GM18868 (cell line): ENCODE results near the gene COQ9.
"Not testable (repeated sequence)": the region's sequence is repeated elsewhere in the genome, so short reads cannot be mapped to it uniquely, and the experiment has no call there.

Source experiments
- ATAC-seq: cut with Tn5 transposase; IDR thresholded peaks from one replicate; pipeline ENCODE4 v1.9.1; 2021; ENCODE audit warnings: mild to moderate bottlenecking, moderate library complexity; ENCODE audit not compliant: unreplicated experiment

Gene COQ9, protein sequence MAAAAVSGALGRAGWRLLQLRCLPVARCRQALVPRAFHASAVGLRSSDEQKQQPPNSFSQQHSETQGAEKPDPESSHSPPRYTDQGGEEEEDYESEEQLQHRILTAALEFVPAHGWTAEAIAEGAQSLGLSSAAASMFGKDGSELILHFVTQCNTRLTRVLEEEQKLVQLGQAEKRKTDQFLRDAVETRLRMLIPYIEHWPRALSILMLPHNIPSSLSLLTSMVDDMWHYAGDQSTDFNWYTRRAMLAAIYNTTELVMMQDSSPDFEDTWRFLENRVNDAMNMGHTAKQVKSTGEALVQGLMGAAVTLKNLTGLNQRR

GRCh38 chr16:57447186-57447962 is at the start of gene COQ9, which contains the start of gene CIAPIN1:
COQ9 (plus strand) TSS chr16:57447479; CDS start chr16:57447506, 27 bp downstream.
CIAPIN1 (minus strand) TSS chr16:57447385; CDS start chr16:57440928, 6,457 bp downstream.
- peak; percentile 99 for ATAC-seq

- ATAC-seq, result not testable (repeated sequence)
Observed at GRCh38 chr16:57397493-57397892, 49.8 kb upstream of the COQ9 start.

- no peak for ATAC-seq
Observed at GRCh38 chr16:57401943-57402640, 45.2 kb upstream of the COQ9 start.

DNA sequence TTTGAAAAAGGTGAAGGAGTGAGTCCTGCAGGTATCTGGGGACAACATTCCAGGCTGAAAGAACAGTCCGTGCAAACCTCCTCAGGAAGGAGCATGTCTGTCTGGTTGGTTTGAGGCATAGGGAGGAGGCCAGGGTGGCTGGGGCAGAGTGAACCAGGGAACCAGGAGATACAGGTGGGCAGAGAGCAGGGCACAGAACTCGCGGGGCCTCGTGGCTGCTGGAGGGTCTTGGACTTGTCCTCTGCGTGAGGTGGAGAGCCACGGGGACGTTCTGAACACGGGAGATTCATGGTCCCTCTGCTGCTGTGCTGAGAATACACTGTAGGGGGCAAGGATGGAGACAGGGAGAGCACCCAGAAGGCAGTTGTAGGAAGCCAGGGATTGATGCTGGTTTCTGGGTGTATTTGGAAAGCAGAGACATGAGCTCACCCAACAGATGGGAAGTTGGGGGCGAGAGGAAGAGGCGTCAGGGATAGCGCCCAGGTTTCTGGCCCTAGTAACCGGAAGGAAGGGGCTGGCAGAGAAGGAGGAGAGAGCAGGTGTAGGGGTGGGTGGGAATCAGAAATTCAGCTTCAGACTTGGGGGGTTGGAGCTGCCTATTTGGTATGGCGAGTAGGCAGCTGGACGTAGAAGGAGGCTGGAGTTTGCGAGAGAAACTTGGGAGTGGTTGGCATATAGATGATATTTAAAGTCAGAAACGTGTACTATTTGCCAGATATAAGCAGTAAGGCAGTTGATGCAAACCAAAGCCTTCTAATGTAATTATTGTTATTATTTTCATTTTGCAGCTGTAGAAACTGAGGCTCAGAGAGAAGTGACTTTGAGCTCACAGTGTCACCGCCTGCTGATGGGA is 43.1 kb upstream of the COQ9 start, which contains the start of gene CCL17:
Gene CCL17 (plus strand): TSS at position 803 of the 853 bp plus-strand sequence. CDS start 9,166 bp downstream, outside the sequence.
- ATAC-seq, result no peak

DNA sequence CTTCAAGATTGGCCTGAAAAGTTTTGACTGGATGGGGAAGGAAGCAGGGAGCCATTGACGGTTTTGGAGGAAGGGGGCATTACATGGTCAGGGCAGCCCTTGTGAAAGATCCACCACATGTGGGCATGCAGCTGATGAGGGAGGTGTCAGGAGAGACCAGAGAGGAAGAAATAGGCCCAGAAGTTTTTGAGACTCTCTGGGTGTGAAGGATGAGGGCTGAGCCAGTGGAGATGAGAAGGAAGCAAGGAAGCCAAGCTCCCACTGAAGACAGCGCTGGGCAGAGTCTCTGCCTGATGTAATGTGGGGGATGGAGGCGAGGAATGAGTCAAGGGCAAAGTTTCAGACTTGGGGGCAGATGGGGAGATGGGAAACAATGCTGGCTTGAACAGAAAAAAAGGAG is 42.2 kb upstream of the COQ9 start:
- no peak for ATAC-seq

DNA sequence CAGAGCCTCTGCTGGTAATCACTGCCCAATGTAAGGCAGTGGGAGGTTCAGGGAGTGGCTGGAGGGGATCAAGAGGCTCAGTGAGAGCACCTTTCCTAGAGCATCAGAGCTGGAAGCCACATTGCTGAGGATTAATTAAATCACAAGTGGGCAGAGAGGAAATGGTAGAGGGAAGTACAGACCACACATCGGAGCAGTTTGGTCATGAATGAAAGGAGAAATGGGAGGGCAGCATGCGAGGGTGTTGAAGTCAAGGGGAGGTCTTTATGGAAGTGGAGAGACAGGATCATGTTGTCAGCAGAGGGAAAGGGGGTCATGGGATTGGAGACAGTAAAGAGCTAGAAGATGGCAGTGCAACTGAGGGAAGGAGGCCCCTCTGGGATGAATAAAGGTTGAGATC is 40.4 kb upstream of the COQ9 start:
- ATAC-seq, result no peak

GRCh38 chr16:57407521-57408353 is 39.5 kb upstream of the COQ9 start:
- no peak for ATAC-seq

GRCh38 chr16:57409065-57409464 is 38.2 kb upstream of the COQ9 start:
- ATAC-seq, result no peak

- no peak for ATAC-seq
Observed at GRCh38 chr16:57409870-57410587, 37.2 kb upstream of the COQ9 start.

- peak; percentile 45 for ATAC-seq
Observed at GRCh38 chr16:57411362-57411976, 35.8 kb upstream of the COQ9 start.

DNA sequence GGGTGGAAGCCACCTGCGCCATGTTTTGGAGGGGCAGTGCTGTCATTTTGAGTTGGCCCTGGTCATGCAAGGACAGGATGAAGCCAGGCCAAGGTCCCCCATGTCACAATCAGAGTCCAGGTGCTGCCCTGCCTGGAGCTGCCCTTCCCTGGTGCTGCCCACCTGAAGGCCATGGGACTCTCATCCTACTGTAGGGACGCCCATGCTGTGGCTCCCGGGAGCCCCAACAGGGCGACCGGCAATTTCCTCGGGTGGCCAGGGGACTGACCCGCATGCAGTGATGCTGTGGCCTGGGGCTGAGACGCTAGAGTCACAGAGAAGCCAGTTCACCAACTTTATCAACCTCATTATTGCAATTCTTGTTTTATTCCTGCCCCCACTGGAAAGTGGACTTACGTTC is 34.7 kb upstream of the COQ9 start:
- no peak for ATAC-seq

GRCh38 chr16:57413301-57413730 is 34.0 kb upstream of the COQ9 start:
- peak; percentile 81 for ATAC-seq

GRCh38 chr16:57413733-57414132 is 33.5 kb upstream of the COQ9 start:
- no peak for ATAC-seq

- no peak for ATAC-seq
Observed at GRCh38 chr16:57416084-57416483, 31.2 kb upstream of the COQ9 start.

DNA sequence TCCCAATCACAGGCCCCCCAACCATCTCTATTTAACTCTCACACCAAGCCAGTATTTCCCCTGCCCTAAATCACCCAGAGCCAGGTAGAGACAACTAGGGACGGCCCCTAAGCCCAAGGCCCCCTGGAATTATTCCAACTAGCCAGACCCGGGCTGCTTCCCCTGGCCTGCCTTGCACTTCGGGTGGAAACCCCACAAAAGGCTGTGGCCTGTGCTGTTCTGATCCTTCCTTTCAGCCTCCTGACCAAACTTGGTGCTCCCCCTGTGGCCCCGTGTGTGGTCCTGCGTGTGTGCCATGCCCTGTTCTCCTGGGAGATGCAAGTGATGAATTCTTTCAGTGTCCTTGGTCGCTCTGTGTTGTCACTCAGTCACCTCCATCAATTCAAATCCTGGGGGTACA is 27.8 kb upstream of the COQ9 start:
- ATAC-seq, result no peak

- ATAC-seq, result no peak
Observed at GRCh38 chr16:57422026-57422944, 25.0 kb upstream of the COQ9 start.

- ATAC-seq, result no peak
Observed at GRCh38 chr16:57423152-57423551, 24.1 kb upstream of the COQ9 start.
